Keratinocyte (primary cell): ENCODE results near the gene SHISA2. TPM values are rescaled to one million over a fixed set of nuclear protein-coding genes. Genes with fewer than 3 reads are reported as not detected.

Source experiments
- DNase-seq: peaks from one replicate; pipeline ENCODE4 v3.0.0-alpha.2; 2011; ENCODE audit warnings: low read depth, missing footprints, low spot score
- FAIRE-seq: peaks from 2 replicates; lab custom pipeline; 2011; peaks lifted over from hg19 to GRCh38; lab: Jason Lieb, UNC
- H2AFZ ChIP-seq: 2 replicates; pipeline ENCODE4 v1.6.0; 2012; ENCODE audit warnings: low read length, control low read depth, inconsistent platforms; ENCODE audit not compliant: control insufficient read depth
- H3K27ac ChIP-seq: 2 replicates; pipeline ENCODE4 v1.5.1; 2011; ENCODE audit warnings: low read length; ENCODE audit not compliant: control insufficient read depth, insufficient read depth
- H3K27me3 ChIP-seq: 3 replicates; pipeline ENCODE4 v1.6.0; 2011; ENCODE audit warnings: low read length; ENCODE audit not compliant: control insufficient read depth, insufficient read depth; ENCODE audit errors: extremely low read depth
- H3K36me3 ChIP-seq, 2 experiments: 2 replicates in 1 of 2; 3 replicates in 1 of 2; pipeline ENCODE4 v1.5.1; 2011; ENCODE audit warnings: low read length in 2 of 2, mild to moderate bottlenecking in 1 of 2; ENCODE audit not compliant: control insufficient read depth in 2 of 2, insufficient read depth in 2 of 2; ENCODE audit errors: extremely low read depth in 1 of 2
- H3K4me1 ChIP-seq: 3 replicates; pipeline ENCODE4 v1.5.1; 2011; ENCODE audit warnings: low read length; ENCODE audit not compliant: control insufficient read depth, insufficient read depth; ENCODE audit errors: extremely low read depth
- H3K4me2 ChIP-seq: 3 replicates; pipeline ENCODE4 v1.6.0; 2011; ENCODE audit warnings: low read depth, low read length; ENCODE audit not compliant: control insufficient read depth, insufficient read depth; ENCODE audit errors: extremely low read depth
- H3K4me3 ChIP-seq, 3 experiments: fragments of 200-600 bp in 1 of 3; sonication (generic) in 1 of 3; 2 replicates in 2 of 3; 3 replicates in 1 of 3; pipeline ENCODE4 v1.5.1; 2011 to 2016; ENCODE audit warnings: low read length in 3 of 3, mild to moderate bottlenecking in 3 of 3, control low read depth in 2 of 3, inconsistent platforms in 1 of 3, low read depth in 1 of 3, mixed read lengths in 1 of 3, mixed run types in 1 of 3, moderate library complexity in 1 of 3; ENCODE audit not compliant: control insufficient read depth in 2 of 3, insufficient read depth in 2 of 3; ENCODE audit errors: extremely low read depth in 1 of 3
- H3K79me2 ChIP-seq: 2 replicates; pipeline ENCODE4 v1.6.0; 2012; ENCODE audit warnings: low read length; ENCODE audit not compliant: control insufficient read depth, insufficient read depth
- H3K9ac ChIP-seq: 3 replicates; pipeline ENCODE4 v1.6.0; 2011; ENCODE audit warnings: low read length; ENCODE audit not compliant: control insufficient read depth, insufficient read depth; ENCODE audit errors: extremely low read depth
- H3K9me1 ChIP-seq: 3 replicates; pipeline ENCODE4 v1.6.0; 2011; ENCODE audit warnings: low read length; ENCODE audit not compliant: control insufficient read depth, insufficient read depth; ENCODE audit errors: extremely low read depth
- H3K9me3 ChIP-seq: 2 replicates; pipeline ENCODE4 v1.5.1; 2012; ENCODE audit warnings: low read depth, low read length; ENCODE audit not compliant: control insufficient read depth
- H4K20me1 ChIP-seq: 3 replicates; pipeline ENCODE4 v1.6.0; 2011; ENCODE audit warnings: low read length; ENCODE audit not compliant: control insufficient read depth, insufficient read depth; ENCODE audit errors: extremely low read depth
- EZH2 ChIP-seq: IDR thresholded peaks from one replicate; pipeline ENCODE4 v1.6.1; 2012; ENCODE audit warnings: inconsistent platforms, mild to moderate bottlenecking, low read length, moderate library complexity
- dilution Hi-C: fragments of 300-500 bp; cut with MboI; formaldehyde crosslinking; loops from one replicate; pipeline ENCODE4 v1.7.0; 2020; ENCODE audit warnings: low sequenced_read_pairs; ENCODE audit not compliant: extremely low pct_ligation_motif_present
- polyA plus RNA-seq, 5 experiments: library from polyadenylated mRNA; depleted of rRNA in 3 of 5; stranded (reverse) in 3 of 5; stranded (forward) in 1 of 5; unstranded in 1 of 5; fragments of >200 nt; gene quantifications; 1 replicate in 1 of 5; 2 replicates in 3 of 5; 3 replicates in 1 of 5; pipeline versions ENCODE4 v1.2.1 to v1.2.3, GENCODE V29; 2011 to 2012; ENCODE audit warnings: missing spikeins in 2 of 5, low read depth in 1 of 5, low replicate concordance in 1 of 5
- TF ChIP-seq, protein P1 (sequence below), 3 experiments: IDR thresholded peaks in 1 of 3; conservative IDR thresholded peaks in 1 of 3; optimal IDR thresholded peaks in 1 of 3; 2 replicates in 2 of 3; 3 replicates in 1 of 3; pipeline versions ENCODE3 to v1.5.1; 2011; ENCODE audit warnings: low read length in 3 of 3, mild to moderate bottlenecking in 3 of 3, moderate library complexity in 2 of 3, control low read depth in 1 of 3, inconsistent platforms in 1 of 3; ENCODE audit not compliant: insufficient read depth in 2 of 3; ENCODE audit errors: extremely low read depth in 1 of 3

SHISA2 gene
- polyA plus RNA-seq, 1 donor (not counting 4 experiments of a cell fraction or from before 2014, with no cell fraction given) = 0.18 TPM

DNA sequence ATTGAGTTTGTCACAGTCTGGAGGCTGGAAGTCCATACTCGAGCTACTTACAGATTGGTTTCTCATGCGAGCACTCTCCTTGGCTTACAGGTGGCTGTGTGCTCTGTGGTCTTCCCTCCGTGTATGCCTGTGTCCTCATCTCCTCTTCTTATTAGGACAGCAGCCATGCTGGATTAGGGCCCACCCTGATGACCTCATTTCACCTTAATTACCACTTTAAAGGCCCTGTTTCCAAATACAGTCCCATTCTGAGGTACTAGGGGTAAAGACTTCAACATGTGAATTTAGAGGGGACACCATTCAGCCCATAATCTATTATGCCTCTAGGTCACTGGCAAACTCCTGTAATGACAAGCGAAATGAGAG is 40.6 kb downstream of the SHISA2 start:
- Histone ChIP-seq H3K4me2 (no peak overlapping the region), H3K36me3 (no peaks in the 10 kb centered on the region), H3K27ac (no peak overlapping the region), H3K9me1 (no peaks in the 10 kb centered on the region), H3K9ac (no peak overlapping the region), H4K20me1 (no peaks in the 10 kb centered on the region), H3K27me3 (peaks cover 3% of the 10 kb centered on the region), H3K4me3 (no peak overlapping the region), H3K79me2 (no peaks in the 10 kb centered on the region), H2AFZ (no peak overlapping the region), H3K9me3 (no peaks in the 10 kb centered on the region), H3K4me1 (no peaks in the 10 kb centered on the region)
- TF ChIP-seq EZH2 = no peak
- TF ChIP-seq, protein P1, sequence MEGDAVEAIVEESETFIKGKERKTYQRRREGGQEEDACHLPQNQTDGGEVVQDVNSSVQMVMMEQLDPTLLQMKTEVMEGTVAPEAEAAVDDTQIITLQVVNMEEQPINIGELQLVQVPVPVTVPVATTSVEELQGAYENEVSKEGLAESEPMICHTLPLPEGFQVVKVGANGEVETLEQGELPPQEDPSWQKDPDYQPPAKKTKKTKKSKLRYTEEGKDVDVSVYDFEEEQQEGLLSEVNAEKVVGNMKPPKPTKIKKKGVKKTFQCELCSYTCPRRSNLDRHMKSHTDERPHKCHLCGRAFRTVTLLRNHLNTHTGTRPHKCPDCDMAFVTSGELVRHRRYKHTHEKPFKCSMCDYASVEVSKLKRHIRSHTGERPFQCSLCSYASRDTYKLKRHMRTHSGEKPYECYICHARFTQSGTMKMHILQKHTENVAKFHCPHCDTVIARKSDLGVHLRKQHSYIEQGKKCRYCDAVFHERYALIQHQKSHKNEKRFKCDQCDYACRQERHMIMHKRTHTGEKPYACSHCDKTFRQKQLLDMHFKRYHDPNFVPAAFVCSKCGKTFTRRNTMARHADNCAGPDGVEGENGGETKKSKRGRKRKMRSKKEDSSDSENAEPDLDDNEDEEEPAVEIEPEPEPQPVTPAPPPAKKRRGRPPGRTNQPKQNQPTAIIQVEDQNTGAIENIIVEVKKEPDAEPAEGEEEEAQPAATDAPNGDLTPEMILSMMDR (optimal IDR thresholded peaks at IDR 0.05 in 1 of 3, IDR thresholded peaks at IDR 0.05 in 1 of 3, conservative IDR thresholded peaks at IDR 0.05 in 1 of 3; ENCODE audit: extremely low read depth in 1 of 3, insufficient read depth in 2 of 3, low read length in 3 of 3) = no peak
- dilution Hi-C loops = no loop called here
- no peak for FAIRE-seq
- DNase-seq = no peak

GRCh38 chr13:26010487-26011207 is 41.2 kb downstream of the SHISA2 start:
- H3K9me1 ChIP-seq = no peaks in the 10 kb centered on the region
- no peak overlapping the region for H3K9ac ChIP-seq
- H3K9me3 ChIP-seq = no peaks in the 10 kb centered on the region
- no peaks in the 10 kb centered on the region for H4K20me1 ChIP-seq
- H3K4me3 ChIP-seq = no peak overlapping the region
- peaks cover 3% of the 10 kb centered on the region for H3K27me3 ChIP-seq
- TF ChIP-seq EZH2 = no peak
- TF ChIP-seq, protein P1 (optimal IDR thresholded peaks at IDR 0.05 in 1 of 3, IDR thresholded peaks at IDR 0.05 in 1 of 3, conservative IDR thresholded peaks at IDR 0.05 in 1 of 3; ENCODE audit: extremely low read depth in 1 of 3, insufficient read depth in 2 of 3, low read length in 3 of 3) = no peak
- no peak overlapping the region for H3K4me2 ChIP-seq
- no peaks in the 10 kb centered on the region for H3K36me3 ChIP-seq
- no peaks in the 10 kb centered on the region for H3K79me2 ChIP-seq
- no peak overlapping the region for H2AFZ ChIP-seq
- H3K4me1 ChIP-seq = no peaks in the 10 kb centered on the region
- dilution Hi-C loops = no loop called here
- DNase-seq (no peak), FAIRE-seq (no peak)
- no peak overlapping the region for H3K27ac ChIP-seq
